Stimulated activated CD8-positive, alpha-beta memory T cell treated with anti-CD3 and anti-CD28 coated beads, Interleukin-4, amount 100 ng/mL, for 24 hours (primary cell): Measurements from ENCODE around the gene FGD4.
"Not testable (repeated sequence)": the region's sequence is repeated elsewhere in the genome, so short reads cannot be mapped to it uniquely, and the experiment has no call there.

Experiments
- DNase-seq: peaks from one replicate; pipeline ENCODE4 v3.0.0-alpha.2; 2020; ENCODE audit warnings: low read depth

The FGD4 gene

DNA sequence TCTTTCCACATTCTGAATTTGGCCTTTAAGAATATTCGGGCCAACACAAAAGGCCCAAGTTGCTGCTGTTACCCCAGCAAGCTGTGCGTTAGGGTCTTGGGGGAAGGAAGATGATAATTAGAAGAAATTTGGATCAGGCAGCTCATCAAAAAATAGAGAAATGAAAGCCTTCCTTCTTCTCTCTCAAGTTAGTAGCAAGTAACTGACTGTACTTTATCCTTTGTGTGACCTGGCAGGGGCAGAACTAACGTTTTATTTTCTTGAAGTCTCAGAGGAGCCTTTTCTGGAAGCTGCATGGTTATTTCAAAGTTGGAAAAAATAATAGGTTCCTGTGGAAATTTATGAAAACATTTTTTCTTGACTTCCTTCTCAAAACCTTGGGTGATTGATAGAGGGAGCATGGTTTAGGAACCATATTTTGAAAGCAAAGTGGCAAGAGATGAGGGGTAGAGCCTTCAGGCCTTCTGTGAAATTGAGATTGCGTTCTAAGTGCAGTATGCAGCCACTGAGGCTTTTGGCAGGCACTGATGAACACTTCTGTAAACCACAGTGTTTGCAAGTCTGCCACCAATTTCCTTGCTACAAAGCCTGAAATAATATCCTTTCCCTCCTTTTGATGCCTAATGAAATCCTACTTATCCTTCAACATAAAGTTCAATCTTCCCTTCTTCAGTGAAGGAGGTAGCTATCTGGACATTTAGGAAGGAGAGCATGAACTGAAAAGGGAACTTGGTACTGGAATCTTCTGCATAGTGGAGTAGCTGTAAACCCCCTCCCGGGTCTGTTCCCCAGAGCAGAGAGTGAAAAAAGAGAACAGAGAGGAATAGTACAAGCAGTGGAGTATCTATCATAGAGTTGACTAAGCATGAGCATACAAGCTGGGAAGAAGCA is 123.2 kb downstream of the FGD4 start:
- DNase-seq, result no peak

- not testable (repeated sequence) for DNase-seq
Measured at GRCh38 chr12:32525802-32526201, 126.4 kb downstream of the FGD4 start.

GRCh38 chr12:32526343-32526742 is 127.0 kb downstream of the FGD4 start:
- DNase-seq, result not testable (repeated sequence)

GRCh38 chr12:32532422-32532821 is 133.1 kb downstream of the FGD4 start:
- DNase-seq, result no peak

GRCh38 chr12:32532951-32533350 is 133.6 kb downstream of the FGD4 start:
- DNase-seq, result no peak

DNA sequence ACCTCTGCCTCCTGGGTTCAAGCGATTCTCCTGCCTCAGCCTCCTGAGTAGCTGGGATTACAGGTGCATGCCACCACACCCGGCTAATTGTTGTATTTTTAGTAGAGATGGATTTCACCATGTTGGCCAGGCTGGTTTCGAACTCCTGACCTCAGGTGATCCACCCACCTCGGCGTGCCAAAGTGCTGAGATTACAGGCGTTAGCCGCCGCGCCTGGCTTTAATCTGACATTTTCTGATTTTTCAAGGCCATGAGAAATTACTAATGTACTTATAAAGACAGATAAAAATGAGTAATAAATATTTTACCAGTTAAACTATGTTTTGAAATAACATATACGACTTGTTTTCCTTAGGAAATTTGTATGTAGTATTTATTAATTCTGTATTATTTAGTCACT is 134.1 kb downstream of the FGD4 start:
- not testable (repeated sequence) for DNase-seq

- DNase-seq, result no peak
Measured at GRCh38 chr12:32533971-32534590, 134.7 kb downstream of the FGD4 start.

DNA sequence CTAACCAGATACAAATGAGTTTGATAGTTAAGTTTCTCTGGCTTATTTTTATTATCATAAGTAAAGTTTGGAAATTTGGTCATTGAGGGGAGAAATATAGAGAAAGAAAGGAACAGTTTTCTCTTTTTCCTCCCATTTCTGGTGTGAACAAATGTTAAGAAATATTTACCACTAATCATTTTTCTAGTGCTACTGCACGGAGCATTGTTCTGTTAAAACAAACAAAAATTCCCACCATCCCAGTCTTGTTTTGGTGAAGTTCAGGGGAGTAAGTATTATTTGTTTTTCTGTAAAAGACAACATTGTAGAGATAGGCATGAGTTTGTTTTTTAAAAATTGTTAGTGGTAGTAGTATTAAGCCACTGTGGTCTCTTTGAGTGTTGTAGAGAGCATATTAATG is 135.3 kb downstream of the FGD4 start:
- no peak for DNase-seq

- DNase-seq, result no peak
Measured at GRCh38 chr12:32535288-32535999, 136.1 kb downstream of the FGD4 start.

- DNase-seq, result no peak
Measured at GRCh38 chr12:32536000-32536345, 136.6 kb downstream of the FGD4 start.

- no peak for DNase-seq
Measured at GRCh38 chr12:32541754-32542374, 142.5 kb downstream of the FGD4 start.

DNA sequence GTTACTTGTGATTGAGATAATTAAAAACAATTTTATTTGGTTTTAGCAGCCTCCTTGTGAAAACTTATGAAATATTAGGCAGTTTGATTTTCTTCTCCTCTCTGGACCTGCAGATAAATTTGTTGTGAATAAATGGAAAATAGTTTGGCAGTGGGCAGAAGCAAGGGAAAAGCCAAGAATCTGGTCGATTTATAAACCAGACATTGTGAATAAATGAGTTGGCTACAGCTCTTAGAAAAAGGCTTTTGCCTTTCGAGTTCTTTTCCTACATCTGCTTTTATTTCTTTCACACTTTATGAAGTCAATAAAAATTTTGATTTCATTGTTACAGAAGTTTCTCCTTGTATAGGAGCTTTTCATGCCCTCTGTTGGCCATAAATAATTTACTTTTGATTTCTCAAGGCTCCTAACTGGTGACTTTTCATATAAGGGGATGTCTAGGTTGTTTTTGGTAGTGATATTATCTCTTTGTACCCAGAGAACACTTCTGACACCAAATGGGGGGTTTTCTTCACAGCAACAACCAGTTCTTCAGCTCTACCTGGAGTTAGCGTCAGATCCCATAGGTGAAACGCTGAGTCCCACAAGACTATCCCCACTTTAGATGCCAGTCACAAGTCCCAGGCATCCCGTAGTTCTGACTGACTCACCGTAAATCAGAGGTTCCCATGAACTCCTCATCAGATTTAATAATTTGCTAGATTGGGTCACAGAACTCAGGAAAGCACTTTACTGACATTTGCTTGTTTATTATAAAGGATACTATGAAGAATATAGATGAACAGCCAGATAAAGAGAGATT is 143.3 kb downstream of the FGD4 start:
- no peak for DNase-seq

GRCh38 chr12:32544893-32545292 is 145.5 kb downstream of the FGD4 start:
- no peak for DNase-seq

GRCh38 chr12:32545413-32545980 is 146.1 kb downstream of the FGD4 start:
- DNase-seq, result no peak

GRCh38 chr12:32546272-32546671 is 146.9 kb downstream of the FGD4 start:
- DNase-seq, result no peak

DNA sequence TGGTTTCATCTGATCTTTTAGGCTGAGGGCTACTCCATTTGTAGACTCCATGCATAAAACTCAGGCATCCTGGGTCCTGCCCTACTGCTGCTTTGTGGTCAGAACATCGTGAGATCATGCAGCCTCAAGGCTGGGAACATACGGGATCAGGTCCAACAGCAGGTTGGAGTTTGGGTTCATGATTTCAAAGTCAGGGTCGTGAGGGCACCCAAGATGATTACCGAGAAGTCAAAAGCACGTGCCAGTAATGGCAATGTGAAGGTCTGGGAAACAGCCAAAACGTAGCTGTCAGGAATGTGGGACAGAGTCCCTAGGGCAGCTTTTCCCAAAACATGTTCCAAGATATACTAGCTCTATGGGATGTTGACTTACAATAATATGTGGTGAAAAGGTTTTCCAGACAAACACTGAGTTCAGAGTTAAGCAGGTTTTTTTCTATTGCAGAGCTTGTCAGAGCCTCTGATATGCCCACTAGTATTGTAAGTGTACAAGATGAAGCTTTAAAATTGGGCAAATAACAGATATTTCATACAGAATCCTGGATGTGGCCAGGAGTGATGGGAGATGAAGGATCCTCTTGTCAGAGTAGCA is 149.4 kb downstream of the FGD4 start:
- DNase-seq, result no peak

DNA sequence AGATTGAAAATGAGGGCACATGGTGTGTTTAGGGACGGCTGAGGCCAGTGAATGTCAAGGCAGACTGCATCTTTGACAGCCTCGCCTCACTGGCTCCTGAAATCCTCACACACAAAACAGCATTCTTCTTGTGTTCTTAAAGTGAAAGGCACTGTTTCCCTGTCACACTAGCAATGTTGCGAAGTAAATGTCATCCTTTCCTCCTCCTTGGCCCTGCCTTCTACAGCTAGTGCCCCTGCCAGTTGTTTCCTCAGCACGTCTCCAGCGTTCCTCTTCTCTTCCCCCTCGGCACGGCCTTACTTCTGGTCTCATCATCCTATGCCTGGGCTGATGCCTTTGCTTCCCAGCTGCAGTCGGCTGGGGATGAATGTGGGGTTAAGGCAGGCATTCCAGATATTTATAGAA is 150.3 kb downstream of the FGD4 start:
- no peak for DNase-seq

DNA sequence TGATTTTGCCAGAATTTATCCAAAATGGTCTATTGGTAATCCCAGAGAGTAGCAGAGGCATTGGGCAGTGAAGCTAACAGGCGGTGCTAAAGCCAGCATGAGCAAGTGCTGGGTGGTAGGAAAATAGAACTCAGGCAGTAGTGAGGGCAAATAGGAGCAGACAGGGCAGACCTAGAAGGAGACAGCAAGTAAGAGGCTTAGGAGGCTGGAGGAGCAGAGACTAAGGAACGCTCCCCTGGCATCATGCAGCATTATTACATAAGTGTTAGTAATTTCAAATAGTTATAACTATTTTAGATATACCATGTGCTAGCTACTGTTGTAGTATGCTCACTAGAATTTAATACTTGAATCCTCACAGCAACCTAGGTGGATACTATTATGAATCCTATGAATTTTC is 151.7 kb downstream of the FGD4 start:
- no peak for DNase-seq

DNA sequence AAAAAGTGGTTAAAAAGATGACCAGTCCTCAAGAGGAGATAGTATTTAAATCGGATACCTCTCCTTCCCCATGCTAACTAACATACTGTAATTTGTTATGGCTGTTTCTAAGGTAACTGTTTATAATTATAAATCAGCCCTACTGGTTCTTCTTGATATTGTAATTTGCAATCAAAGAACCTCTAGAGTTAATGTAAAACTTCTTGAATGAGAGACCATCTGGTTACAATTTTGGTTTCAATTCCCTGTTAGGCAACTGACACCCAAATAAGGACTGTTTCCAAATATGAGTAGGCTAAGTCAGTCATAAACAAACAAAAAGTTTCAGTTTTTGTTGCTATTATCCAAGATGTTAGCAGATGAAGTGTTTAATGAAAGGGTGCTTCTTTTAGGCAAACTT is 159.5 kb downstream of the FGD4 start:
- DNase-seq, result no peak

DNA sequence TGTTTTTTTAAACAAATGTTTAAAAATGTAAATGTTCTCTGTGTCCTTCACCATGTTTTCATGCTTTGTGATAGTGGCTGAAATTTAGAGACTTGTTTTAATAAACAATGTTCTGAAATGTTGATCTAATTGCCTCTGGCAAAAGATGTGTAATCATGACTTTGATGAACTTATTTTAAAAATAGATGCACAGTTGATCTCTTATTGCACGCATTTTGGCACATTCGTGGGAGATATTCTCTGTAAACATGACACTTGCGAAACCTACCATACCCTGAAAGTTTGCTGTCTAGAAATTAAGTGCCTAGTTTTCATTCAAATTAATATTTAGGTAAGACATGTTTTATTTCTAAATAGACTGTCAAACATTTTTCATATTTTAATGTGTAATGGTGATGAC is 160.1 kb downstream of the FGD4 start:
- DNase-seq, result no peak

GRCh38 chr12:32560520-32560919 is 161.2 kb downstream of the FGD4 start:
- DNase-seq, result no peak
